ENCODE measurements around the gene SLC22A31.

SLC22A31 gene

GRCh38 chr16:89201439-89202377, 1.4 kb upstream of the SLC22A31 start:
- no peak for TF ChIP-seq CTCF (IDR thresholded peaks at IDR 0.05; ENCODE audit: borderline replicate concordance, insufficient read depth, low read depth, low read length)
- no peak overlapping the region for H3K4me3 ChIP-seq (ENCODE audit: low read depth, low read length)

DNA sequence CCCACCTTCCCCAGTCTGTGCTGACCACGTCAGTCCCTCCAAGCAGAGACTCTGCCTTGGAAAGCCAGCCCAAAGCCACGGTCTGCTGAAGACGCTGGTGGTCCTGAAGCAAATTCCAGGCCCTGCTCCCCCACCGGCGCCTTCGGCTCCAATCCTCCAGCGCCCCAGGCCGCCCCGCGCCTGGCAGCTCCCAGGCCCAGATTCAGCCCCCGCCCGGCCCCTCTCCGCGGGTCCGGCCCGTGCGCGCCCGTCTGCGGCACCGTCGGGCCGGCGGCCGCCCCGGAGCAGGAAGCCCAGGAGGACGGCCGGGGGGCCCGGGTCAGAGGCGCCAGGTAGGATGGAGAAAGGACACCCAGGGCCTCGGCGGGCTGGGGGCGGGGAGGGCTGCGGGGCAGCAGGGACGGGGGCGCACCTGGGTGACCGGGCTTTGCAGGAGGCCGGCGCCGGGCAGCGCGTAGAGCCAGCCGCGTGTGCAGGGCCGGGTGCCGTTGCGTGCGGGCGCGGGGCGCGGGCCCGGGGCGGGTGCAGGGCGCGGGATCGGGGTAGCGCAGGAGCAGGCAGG, 594 bp upstream of the SLC22A31 start:
- no peak overlapping the region for H3K4me3 ChIP-seq (ENCODE audit: low read depth, low read length)
- no peak for TF ChIP-seq CTCF (IDR thresholded peaks at IDR 0.05; ENCODE audit: borderline replicate concordance, insufficient read depth, low read depth, low read length)

- no peak overlapping the region for H3K4me3 ChIP-seq (ENCODE audit: low read depth, low read length)
- TF ChIP-seq CTCF (IDR thresholded peaks at IDR 0.05; ENCODE audit: borderline replicate concordance, insufficient read depth, low read depth, low read length): no peak
Measured at GRCh38 chr16:89199241-89200123, 855 bp downstream of the SLC22A31 start.

DNA sequence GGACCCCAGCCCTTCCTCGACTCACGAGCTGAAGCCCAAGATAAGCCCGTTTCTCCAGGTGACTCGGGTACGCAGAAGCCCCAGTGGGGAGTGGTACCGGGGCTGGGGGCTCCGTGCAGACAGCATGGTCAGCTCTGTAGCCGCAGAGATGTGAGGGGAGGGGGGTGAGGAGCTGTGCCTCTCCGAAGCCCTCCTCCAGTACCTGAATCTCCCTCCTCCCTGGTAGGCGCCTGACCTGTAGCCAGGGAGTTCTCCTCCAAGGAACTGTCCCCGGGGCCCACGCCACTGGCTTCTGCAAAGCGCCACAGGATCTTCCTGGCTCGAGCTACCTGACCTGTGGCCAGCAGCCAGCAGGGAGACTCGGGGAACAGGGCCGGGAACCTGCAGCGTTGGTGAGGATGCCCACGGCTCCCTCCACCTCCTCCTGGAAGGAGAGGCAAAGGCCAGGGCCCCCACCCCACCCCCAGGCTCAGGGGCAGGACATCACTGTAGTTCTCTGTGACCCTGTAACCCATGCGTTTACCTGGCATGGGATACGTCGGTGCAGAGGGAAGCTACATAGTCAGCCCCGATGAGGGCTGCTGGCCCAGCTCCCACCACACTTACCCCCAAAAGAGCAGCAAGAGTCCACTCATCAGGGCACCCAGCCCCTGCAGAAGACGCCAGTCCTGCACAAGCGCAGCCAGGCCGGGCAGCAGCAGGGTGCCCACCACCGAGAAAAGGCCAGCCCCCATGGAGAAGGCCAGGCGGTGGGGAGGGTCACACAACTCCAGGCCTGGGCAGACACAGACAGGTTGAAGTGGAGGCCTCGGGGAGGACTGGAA, 1.7 kb downstream of the SLC22A31 start:
- TF ChIP-seq CTCF (IDR thresholded peaks at IDR 0.05; ENCODE audit: borderline replicate concordance, insufficient read depth, low read depth, low read length): no peak
- no peak overlapping the region for H3K4me3 ChIP-seq (ENCODE audit: low read depth, low read length)

- no peak for TF ChIP-seq CTCF (IDR thresholded peaks at IDR 0.05; ENCODE audit: borderline replicate concordance, insufficient read depth, low read depth, low read length)
Measured at GRCh38 chr16:89197633-89198416, 2.5 kb downstream of the SLC22A31 start.

More at GRCh38 chr16:89197633-89198416, 2.5 kb downstream of the SLC22A31 start:
- H3K4me3 ChIP-seq (ENCODE audit: low read depth, low read length): no peak overlapping the region

Data from GM12875 (cell line).